K562 (cell line): Measurements from ENCODE around the gene SLC2A13.

Source experiments
- ATF6 ChIP-seq: sonication (generic); formaldehyde crosslinking; IDR thresholded peaks from 2 replicates; pipeline ENCODE4 v1.4.0; 2020; ENCODE audit warnings: mild to moderate bottlenecking, missing genetic modification reagents
- KDM1A ChIP-seq, 2 experiments: fragments of 450-650 bp; IDR thresholded peaks; 2 replicates each; pipeline ENCODE4 v1.6.1; 2016; ENCODE audit warnings: mild to moderate bottlenecking in 2 of 2
- YBX1 ChIP-seq: fragments of 450-650 bp; IDR thresholded peaks from 2 replicates; pipeline ENCODE4 v1.7.1; 2016; ENCODE audit warnings: mild to moderate bottlenecking
- ZNF197 ChIP-seq: fragments of 200-800 bp; sonication (Bioruptor generic); IDR thresholded peaks from 2 replicates; pipeline ENCODE4 v1.6.1; 2016; ENCODE audit warnings: low read depth, missing genetic modification characterization, missing compliant biosample characterization
- TF ChIP-seq, protein P1 (sequence below): sonication (generic); formaldehyde crosslinking; IDR thresholded peaks from 2 replicates; pipeline ENCODE4 v1.8.0; 2022; ENCODE audit warnings: missing genetic modification reagents, mild to moderate bottlenecking, borderline replicate concordance

DNA sequence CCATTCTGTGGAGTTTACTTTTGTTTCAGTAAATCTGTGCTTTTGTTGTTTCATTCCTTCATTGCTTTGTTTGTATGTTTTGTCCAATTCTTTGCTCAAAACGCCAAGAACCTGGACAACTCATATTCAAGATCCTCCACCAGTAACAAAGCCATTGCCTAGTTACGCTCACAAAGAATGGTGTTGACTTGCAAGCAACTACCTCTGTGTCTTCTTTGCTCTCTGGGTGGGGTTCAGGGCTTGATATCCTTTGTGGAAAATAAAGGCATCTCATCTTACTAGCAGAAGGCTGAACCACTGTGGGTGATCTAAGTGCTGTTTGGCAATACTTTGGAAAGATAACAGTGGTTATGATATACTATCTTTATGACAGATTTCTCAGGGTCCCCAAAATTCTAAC lies 252.9 kb downstream of the SLC2A13 start:
- TF ChIP-seq, protein P1, sequence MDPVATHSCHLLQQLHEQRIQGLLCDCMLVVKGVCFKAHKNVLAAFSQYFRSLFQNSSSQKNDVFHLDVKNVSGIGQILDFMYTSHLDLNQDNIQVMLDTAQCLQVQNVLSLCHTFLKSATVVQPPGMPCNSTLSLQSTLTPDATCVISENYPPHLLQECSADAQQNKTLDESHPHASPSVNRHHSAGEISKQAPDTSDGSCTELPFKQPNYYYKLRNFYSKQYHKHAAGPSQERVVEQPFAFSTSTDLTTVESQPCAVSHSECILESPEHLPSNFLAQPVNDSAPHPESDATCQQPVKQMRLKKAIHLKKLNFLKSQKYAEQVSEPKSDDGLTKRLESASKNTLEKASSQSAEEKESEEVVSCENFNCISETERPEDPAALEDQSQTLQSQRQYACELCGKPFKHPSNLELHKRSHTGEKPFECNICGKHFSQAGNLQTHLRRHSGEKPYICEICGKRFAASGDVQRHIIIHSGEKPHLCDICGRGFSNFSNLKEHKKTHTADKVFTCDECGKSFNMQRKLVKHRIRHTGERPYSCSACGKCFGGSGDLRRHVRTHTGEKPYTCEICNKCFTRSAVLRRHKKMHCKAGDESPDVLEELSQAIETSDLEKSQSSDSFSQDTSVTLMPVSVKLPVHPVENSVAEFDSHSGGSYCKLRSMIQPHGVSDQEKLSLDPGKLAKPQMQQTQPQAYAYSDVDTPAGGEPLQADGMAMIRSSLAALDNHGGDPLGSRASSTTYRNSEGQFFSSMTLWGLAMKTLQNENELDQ (CRISPR knock-in tag) = no peak
- TF ChIP-seq ATF6 (CRISPR knock-in tag) (no peak), KDM1A (IDR thresholded peaks at IDR 0.05) (no peak), ZNF197 (no peak), YBX1 (no peak)
